SU-DHL-6 (cell line): ENCODE measurements around the gene SMAD3.

ENCODE experiments used
- H2AFZ ChIP-seq: fragments of 200-600 bp; sonication (generic); 2 replicates; pipeline ENCODE4 v1.6.1; 2014; ENCODE audit warnings: low read depth, mild to moderate bottlenecking, moderate library complexity, mixed read lengths, antibody characterized with exemption, low read length; ENCODE audit not compliant: severe bottlenecking
- H3F3A ChIP-seq: fragments of 200-600 bp; shearing (Covaris generic); 2 replicates; pipeline ENCODE4 v1.6.0; 2016; ENCODE audit warnings: antibody characterized with exemption, mild to moderate bottlenecking; ENCODE audit not compliant: insufficient read depth
- H3K27ac ChIP-seq: fragments of 200-600 bp; sonication (generic); 2 replicates; pipeline ENCODE4 v1.5.1; 2016; ENCODE audit warnings: low read depth, mild to moderate bottlenecking, low read length, moderate library complexity, mixed read lengths
- H3K27me3 ChIP-seq: fragments of 200-600 bp; sonication (generic), shearing (Covaris generic); 2 replicates; pipeline ENCODE4 v1.6.0; 2014; ENCODE audit warnings: mild to moderate bottlenecking, low read length
- H3K36me3 ChIP-seq: fragments of 200-600 bp; sonication (generic); 2 replicates; pipeline ENCODE4 v1.6.1; 2014; ENCODE audit warnings: mild to moderate bottlenecking, low read length, mixed read lengths
- H3K4me2 ChIP-seq: fragments of 300-600, 200-600 bp; shearing (Covaris generic), sonication (generic); 2 replicates; pipeline ENCODE4 v1.6.0; 2014; ENCODE audit warnings: low read length, low read depth, mild to moderate bottlenecking; ENCODE audit not compliant: poor library complexity, severe bottlenecking
- H3K4me3 ChIP-seq: fragments of 200-600 bp; sonication (generic); 2 replicates; pipeline ENCODE4 v1.5.1; 2014; ENCODE audit warnings: antibody characterized with exemption, low read length, mild to moderate bottlenecking, mixed read lengths; ENCODE audit not compliant: insufficient read depth, poor library complexity, severe bottlenecking
- H3K79me2 ChIP-seq: fragments of 200-600 bp; sonication (generic); 2 replicates; pipeline ENCODE4 v1.6.1; 2014; ENCODE audit warnings: mild to moderate bottlenecking, low read length, moderate library complexity; ENCODE audit not compliant: insufficient read depth
- H3K9ac ChIP-seq: fragments of 200-600 bp; sonication (generic); 2 replicates; pipeline ENCODE4 v1.7.0; 2014; ENCODE audit warnings: mild to moderate bottlenecking, low read length
- H3K9me2 ChIP-seq: fragments of 200-600 bp; sonication (generic); replicated peaks from 2 replicates; pipeline ENCODE4 v1.6.1; 2014; ENCODE audit warnings: low read length; ENCODE audit not compliant: insufficient read depth
- H3K9me3 ChIP-seq: fragments of 200-600 bp; sonication (generic); 2 replicates; pipeline ENCODE4 v1.6.1; 2014; ENCODE audit warnings: low read length, mixed read lengths; ENCODE audit not compliant: insufficient read depth
- H4K20me1 ChIP-seq: fragments of 200-600 bp; sonication (generic); 2 replicates; pipeline ENCODE4 v1.6.1; 2014; ENCODE audit warnings: low read depth, mild to moderate bottlenecking, antibody characterized with exemption, low read length, moderate library complexity, mixed read lengths
- EZH2phosphoT487 ChIP-seq: fragments of 200-600 bp; sonication (generic), shearing (Covaris generic); conservative IDR thresholded peaks from 2 replicates; pipeline ENCODE4 v1.6.1; 2018; ENCODE audit warnings: mild to moderate bottlenecking, antibody characterized with exemption, low read length, moderate library complexity, mixed read lengths
- TF ChIP-seq, protein P1 (sequence below): fragments of 200-600 bp; sonication (generic); IDR thresholded peaks from one replicate; pipeline ENCODE4 v1.5.1; 2017; ENCODE audit warnings: antibody characterized with exemption, mild to moderate bottlenecking, low read length, moderate library complexity; ENCODE audit not compliant: insufficient read depth, poor library complexity, severe bottlenecking

SMAD3 gene

DNA sequence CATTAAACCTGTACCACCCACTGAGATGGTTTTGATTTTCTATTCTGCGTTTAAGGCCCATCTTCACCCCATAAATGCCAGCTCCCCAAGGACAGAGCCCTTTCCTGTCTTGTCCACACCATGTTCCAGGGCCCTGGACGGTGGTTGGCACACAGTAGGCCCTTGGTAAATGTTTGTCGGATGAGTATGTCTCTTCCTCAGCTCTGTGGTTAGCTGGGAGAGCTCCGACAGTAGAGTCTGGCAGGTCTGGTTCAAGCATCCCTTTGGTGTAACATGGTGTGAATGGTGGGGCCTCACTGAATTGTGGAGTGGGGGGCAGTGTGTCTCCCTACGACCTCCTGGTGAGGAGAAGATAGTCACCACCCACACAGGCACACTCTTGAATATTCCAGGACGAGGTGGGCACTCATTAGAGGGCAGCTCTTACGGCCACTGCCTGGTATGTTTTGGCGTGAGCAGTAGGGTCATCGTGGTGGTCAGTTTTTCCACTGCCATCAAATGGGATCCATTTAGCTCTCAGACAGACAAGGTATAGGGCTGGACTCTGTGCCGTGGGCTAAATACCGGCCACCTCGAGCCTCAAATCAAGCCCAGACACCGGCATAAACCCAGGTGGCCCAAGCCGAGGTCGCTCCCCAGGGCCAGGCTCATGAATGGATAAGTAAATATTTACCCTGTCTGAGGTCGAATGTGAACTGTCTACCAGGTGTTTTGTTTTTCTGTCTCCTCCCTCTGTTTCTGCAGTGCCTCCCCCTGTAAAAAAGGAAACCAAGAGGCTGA lies 61.3 kb downstream of the SMAD3 start:
- Histone ChIP-seq H3K79me2 (peaks cover 13% of the 10 kb centered on the region; the same call in 1 of the 2 replicates), H3K4me2 (no peak overlapping the region), H3K9me2 (no peaks in the 10 kb centered on the region), H3K36me3 (no peaks in the 10 kb centered on the region), H4K20me1 (no peaks in the 10 kb centered on the region), H3K4me3 (no peak overlapping the region), H2AFZ (no peak overlapping the region), H3K9me3 (no peaks in the 10 kb centered on the region), H3K27me3 (no peaks in the 10 kb centered on the region), H3K27ac (no peak overlapping the region), H3F3A (no peaks in the 10 kb centered on the region), H3K9ac (no peak overlapping the region)
- TF ChIP-seq, protein P1, sequence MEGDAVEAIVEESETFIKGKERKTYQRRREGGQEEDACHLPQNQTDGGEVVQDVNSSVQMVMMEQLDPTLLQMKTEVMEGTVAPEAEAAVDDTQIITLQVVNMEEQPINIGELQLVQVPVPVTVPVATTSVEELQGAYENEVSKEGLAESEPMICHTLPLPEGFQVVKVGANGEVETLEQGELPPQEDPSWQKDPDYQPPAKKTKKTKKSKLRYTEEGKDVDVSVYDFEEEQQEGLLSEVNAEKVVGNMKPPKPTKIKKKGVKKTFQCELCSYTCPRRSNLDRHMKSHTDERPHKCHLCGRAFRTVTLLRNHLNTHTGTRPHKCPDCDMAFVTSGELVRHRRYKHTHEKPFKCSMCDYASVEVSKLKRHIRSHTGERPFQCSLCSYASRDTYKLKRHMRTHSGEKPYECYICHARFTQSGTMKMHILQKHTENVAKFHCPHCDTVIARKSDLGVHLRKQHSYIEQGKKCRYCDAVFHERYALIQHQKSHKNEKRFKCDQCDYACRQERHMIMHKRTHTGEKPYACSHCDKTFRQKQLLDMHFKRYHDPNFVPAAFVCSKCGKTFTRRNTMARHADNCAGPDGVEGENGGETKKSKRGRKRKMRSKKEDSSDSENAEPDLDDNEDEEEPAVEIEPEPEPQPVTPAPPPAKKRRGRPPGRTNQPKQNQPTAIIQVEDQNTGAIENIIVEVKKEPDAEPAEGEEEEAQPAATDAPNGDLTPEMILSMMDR: no peak
- TF ChIP-seq EZH2phosphoT487: no peak

DNA sequence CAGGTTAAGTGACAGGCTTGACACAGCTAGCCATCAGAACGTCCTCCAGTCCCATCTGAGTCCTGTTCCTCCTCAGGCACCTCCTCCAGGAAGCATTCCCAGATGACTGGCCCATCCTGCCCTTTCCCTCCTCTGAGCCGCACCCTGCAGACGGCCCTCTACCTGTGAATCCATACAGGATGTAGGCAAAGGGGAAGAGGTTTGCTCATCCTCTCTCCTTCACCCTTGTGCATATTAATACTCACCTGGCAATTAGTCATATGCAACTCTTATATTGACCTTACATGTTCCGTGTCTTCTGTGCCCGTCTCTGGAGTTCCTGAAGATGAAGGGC lies 61.9 kb downstream of the SMAD3 start:
- Histone ChIP-seq H3K79me2 (peaks cover 11% of the 10 kb centered on the region; the same call in 1 of the 2 replicates), H3K9me2 (no peaks in the 10 kb centered on the region), H3K4me3 (no peak overlapping the region), H3F3A (no peaks in the 10 kb centered on the region), H4K20me1 (no peaks in the 10 kb centered on the region), H2AFZ (no peak overlapping the region), H3K4me2 (no peak overlapping the region), H3K36me3 (no peaks in the 10 kb centered on the region), H3K9me3 (no peaks in the 10 kb centered on the region), H3K9ac (no peak overlapping the region), H3K27ac (no peak overlapping the region), H3K27me3 (no peaks in the 10 kb centered on the region)
- TF ChIP-seq, protein P1: no peak
- no peak for TF ChIP-seq EZH2phosphoT487

DNA sequence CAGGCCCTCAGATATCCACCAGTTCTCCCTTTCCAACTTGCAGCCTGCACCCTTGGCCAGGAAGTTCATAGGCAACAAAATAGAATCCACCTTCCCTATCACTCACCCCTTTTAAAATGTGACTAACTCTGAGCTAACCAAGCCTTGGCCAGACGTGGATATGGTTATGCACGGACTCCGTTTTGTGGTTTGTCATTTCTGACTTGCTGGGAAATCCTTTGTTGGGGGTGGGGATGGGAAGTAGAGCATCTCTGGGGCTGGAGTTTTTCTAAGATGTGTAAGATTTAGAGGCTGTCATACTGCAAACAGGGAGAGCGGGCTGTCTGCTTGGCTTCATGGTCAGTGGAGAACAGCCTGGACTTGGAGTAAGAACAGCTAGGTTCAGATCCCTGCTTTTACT lies 62.6 kb downstream of the SMAD3 start:
- Histone ChIP-seq H3F3A (no peaks in the 10 kb centered on the region), H3K27me3 (no peaks in the 10 kb centered on the region), H3K9ac (no peak overlapping the region), H3K9me3 (no peaks in the 10 kb centered on the region), H3K4me3 (no peak overlapping the region), H3K9me2 (no peaks in the 10 kb centered on the region), H3K36me3 (no peaks in the 10 kb centered on the region), H3K4me2 (no peak overlapping the region), H3K79me2 (0 out of 2 replicates have a peak, but pooled peaks cover 5% of the 10 kb centered on the region), H4K20me1 (no peaks in the 10 kb centered on the region), H3K27ac (no peak overlapping the region), H2AFZ (no peak overlapping the region)
- TF ChIP-seq, protein P1: no peak
- TF ChIP-seq EZH2phosphoT487: no peak
